Mucosa of descending colon (tissue), 3 donors: ENCODE measurements around the gene INKA2. TPM values are rescaled to one million over a fixed set of nuclear protein-coding genes. Genes with fewer than 3 reads are reported as not detected.

ENCODE experiments used
- ATAC-seq: fragments of 200-7000 bp; cut with Tn5 transposase; one replicate; pipeline ENCODE4 v1.9.1; 2020; ENCODE audit warnings: mild to moderate bottlenecking, moderate library complexity
- DNase-seq, 3 donors: peaks; one replicate each; pipeline ENCODE4 v3.0.0-alpha.2; 2020
- H3K36me3 ChIP-seq: fragments of 200-600 bp; one replicate; pipeline ENCODE4 v1.8.0; 2021; ENCODE audit warnings: low read depth, mild to moderate bottlenecking
- H3K4me1 ChIP-seq: fragments of 200-600 bp; one replicate; pipeline ENCODE4 v1.8.0; 2021; ENCODE audit warnings: low read depth, mild to moderate bottlenecking
- H3K4me3 ChIP-seq: fragments of 200-600 bp; one replicate; pipeline ENCODE4 v1.8.0; 2021; ENCODE audit warnings: mild to moderate bottlenecking
- H3K9me3 ChIP-seq: fragments of 200-600 bp; one replicate; pipeline ENCODE4 v1.8.0; 2021; ENCODE audit warnings: mild to moderate bottlenecking
- CTCF ChIP-seq: fragments of 200-600 bp; IDR thresholded peaks from one replicate; pipeline ENCODE4 v1.8.0; 2022; ENCODE audit warnings: antibody characterized with exemption, mild to moderate bottlenecking
- intact Hi-C, 2 donors: fragments of 100-400 bp; cut with DNase I in 1 of 2; cut with micrococcal nuclease in 1 of 2; formaldehyde crosslinking; loops; one replicate each; pipeline versions ENCODE4 v1.11.0 to v1.11.1; 2022; cut with DNase I, micrococcal nuclease
- total RNA-seq, 3 donors: library from RNA; stranded (reverse); fragmentation: NEBNext Ultra II Directional in 2 of 3; extraction: Animal tissue kit (Norgen Biotek cat#: 25700) in 2 of 3; gene quantifications; one replicate each; pipeline versions ENCODE4 v1.2.1 to v1.2.4, GENCODE V29; 2021 to 2023
- donor health status: DM: no; HTN: no; CAD: no; lungs with moderate emphysema.
- donor health status: DM: no; HTN: no; CAD: no.
- donor health status: DM: no; HTN: yes; CAD: no.

Gene INKA2
- total RNA-seq, 3 donors from 2014 or later: 2.3 to 9.8 (median 2.5) TPM

GRCh38 chr1:111699268-111699667 is 39.9 kb downstream of the INKA2 start:
- DNase-seq: no peak
- ATAC-seq: no peak
- Histone ChIP-seq H3K36me3 (no peaks in the 10 kb centered on the region), H3K9me3 (no peaks in the 10 kb centered on the region), H3K4me1 (no peaks in the 10 kb centered on the region), H3K4me3 (no peak overlapping the region)
- intact Hi-C loops: no loop called here
- no peak for TF ChIP-seq CTCF

GRCh38 chr1:111696330-111696729 is 42.9 kb downstream of the INKA2 start:
- intact Hi-C loops: no loop called here
- ATAC-seq (no peak), DNase-seq (no peak)
- no peak for TF ChIP-seq CTCF
- Histone ChIP-seq H3K9me3 (no peaks in the 10 kb centered on the region), H3K36me3 (no peaks in the 10 kb centered on the region), H3K4me3 (no peak overlapping the region), H3K4me1 (no peaks in the 10 kb centered on the region)

GRCh38 chr1:111695801-111696200 is 43.4 kb downstream of the INKA2 start:
- DNase-seq (no peak), ATAC-seq (no peak)
- Histone ChIP-seq H3K36me3 (no peaks in the 10 kb centered on the region), H3K4me1 (no peaks in the 10 kb centered on the region), H3K9me3 (no peaks in the 10 kb centered on the region), H3K4me3 (no peak overlapping the region)
- TF ChIP-seq CTCF: no peak
- intact Hi-C loops: no loop called here

GRCh38 chr1:111691886-111692285 is 47.3 kb downstream of the INKA2 start:
- TF ChIP-seq CTCF: no peak
- Histone ChIP-seq H3K4me1 (no peaks in the 10 kb centered on the region), H3K36me3 (no peaks in the 10 kb centered on the region), H3K4me3 (no peak overlapping the region), H3K9me3 (no peaks in the 10 kb centered on the region)
- ATAC-seq: no peak
- intact Hi-C loops: no loop called here
- DNase-seq: no peak

- intact Hi-C loops: no loop called here
- Histone ChIP-seq H3K4me1 (no peaks in the 10 kb centered on the region), H3K4me3 (no peak overlapping the region), H3K9me3 (no peaks in the 10 kb centered on the region), H3K36me3 (no peaks in the 10 kb centered on the region)
- TF ChIP-seq CTCF: no peak
- ATAC-seq (no peak), DNase-seq (peak in 1 of 3 donors; percentile 44)
Observed at GRCh38 chr1:111690306-111690617, 48.9 kb downstream of the INKA2 start.

Other genes with a start within 250 kb of the INKA2 start
- 1 to 10 TPM; 1.3 to 8.4 (median 7.5) TPM for gene ADORA3, start 235.8 kb downstream of the INKA2 start, total RNA-seq
- 1 to 10 TPM in 2 of 3 donors, under 1 TPM in 1; 0.87 to 5.0 (median 3.5) TPM for gene TMIGD3, start 235.8 kb downstream of the INKA2 start, total RNA-seq
- 100 to 1,000 TPM in 1 of 3 donors, 10 to 100 TPM in 2; 84.4 to 272 (median 95.4) TPM for gene RAP1A, start 119.6 kb downstream of the INKA2 start, total RNA-seq
- 10 to 100 TPM in 1 of 3 donors, 1 to 10 TPM in 2; 7.7 to 12.4 (median 8.6) TPM for gene DDX20, start 16.5 kb upstream of the INKA2 start, total RNA-seq